HG03558 (cell line): ENCODE data around the gene ESR1.
"Not testable (repeated sequence)": the region's sequence is repeated elsewhere in the genome, so short reads cannot be mapped to it uniquely, and the experiment has no call there.

ENCODE experiments used
- ATAC-seq: cut with Tn5 transposase; IDR thresholded peaks from one replicate; pipeline ENCODE4 v1.9.1; 2021; ENCODE audit warnings: moderate number of reproducible peaks; ENCODE audit not compliant: unreplicated experiment; ENCODE audit errors: extremely low read depth

Gene ESR1

DNA sequence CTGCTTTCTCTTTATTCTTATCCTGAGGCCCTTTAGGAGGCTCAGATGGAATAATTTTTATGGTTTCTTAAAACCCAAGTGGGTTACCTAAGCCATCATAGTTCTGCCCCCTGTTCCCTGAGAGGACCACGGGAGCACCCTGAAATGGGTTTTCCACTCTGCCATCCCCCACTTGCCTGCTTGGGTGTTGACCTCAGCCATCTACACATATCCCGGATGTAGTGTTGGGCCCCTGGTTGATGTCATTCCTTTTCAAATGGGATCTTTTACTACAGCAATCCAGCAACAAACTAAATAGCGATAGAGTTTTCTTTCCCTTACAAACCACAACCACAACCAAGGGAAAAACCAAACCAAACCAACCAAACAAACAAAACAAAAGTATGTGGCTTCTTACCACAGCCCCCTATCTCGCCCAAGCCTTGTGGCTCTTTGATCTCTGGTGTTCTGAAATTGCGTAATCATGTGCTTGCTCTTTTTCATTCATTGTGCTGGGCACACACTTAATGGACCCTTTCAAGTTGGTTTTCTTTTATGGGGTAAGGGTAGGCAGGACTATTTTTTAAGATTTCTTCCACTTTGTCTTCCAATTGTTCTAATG lies 154.9 kb downstream of the ESR1 start:
- no peak for ATAC-seq

DNA sequence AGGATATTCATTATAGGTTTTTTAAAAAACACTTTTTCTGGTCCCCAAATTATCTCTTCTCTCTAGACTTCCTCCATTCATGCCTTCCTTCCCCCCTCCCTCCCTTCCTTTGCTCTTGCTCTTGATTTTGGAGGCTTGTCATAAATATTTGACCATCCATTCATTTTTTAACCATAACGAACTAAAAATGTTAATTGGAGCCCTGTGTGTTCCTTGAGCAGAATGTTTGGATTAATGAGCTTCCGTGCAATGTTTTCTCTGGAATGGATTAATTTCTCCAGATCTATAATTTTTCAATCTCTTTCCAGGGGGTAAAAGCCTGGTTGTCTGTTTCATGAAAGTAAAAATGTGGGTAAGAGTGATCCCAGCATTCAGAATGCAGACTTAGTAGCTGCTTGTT lies 155.5 kb downstream of the ESR1 start:
- no peak for ATAC-seq

DNA sequence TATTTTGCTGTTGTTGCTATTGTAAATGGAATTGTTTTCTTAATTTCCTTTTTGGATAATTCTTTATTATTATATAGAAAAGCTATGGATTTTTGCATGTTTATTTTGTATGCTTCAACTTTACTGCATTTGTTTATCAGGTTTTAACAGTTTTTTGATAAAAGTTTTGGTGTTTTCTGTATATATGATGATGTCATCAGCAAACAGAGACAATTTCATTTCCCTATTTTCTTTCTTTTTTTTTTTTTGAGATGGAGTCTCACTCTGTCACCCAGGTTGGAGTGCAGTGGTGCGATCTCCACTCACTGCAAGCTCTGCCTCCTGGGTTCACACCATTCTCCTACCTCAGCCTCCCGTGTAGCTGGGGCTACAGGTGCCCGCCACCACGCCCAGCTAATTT lies 156.9 kb downstream of the ESR1 start:
- not testable (repeated sequence) for ATAC-seq

DNA sequence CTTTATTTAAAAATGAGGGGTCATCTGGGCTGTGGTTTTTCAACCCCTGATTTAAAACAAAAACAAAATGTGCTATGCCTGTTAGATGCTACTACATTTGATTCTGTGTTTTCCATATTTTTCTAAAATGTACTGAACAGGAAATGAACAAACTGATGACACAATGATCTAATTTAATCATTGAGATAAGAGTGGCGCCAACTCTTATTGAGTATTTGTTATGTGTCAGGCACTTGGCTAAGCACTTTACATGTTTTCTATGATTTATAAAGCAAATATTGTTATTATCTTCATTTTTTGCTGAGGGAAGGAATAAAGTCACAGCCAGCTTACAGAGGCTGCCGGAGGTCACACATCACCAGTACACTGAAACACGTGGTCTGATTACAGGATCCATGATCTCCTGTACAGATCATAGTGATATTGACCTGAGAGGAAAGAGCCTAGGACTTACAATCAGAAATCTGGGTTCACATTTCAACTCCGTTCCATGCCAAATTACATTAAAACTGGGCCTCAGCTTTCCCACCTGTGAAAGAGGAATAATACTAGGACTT lies 166.7 kb downstream of the ESR1 start:
- no peak for ATAC-seq

DNA sequence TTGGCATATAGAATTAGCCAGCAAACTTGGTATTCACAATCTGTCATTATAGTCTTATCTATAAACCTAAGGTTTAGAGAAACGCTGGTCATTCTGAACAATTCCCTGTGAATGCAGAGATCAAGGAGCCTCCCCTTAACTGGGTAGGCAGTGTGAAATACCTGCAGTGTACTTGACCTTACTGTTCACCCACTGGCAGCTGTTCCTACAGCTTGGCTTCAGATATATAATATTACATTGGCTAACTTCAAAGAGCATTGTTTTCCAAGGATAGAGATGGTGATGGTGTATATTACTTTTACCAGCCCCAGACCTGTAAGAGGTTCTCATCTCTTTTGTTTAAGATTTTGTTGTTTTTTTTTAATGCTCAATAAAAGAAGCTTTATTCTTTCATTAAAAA lies 168.3 kb downstream of the ESR1 start:
- no peak for ATAC-seq

DNA sequence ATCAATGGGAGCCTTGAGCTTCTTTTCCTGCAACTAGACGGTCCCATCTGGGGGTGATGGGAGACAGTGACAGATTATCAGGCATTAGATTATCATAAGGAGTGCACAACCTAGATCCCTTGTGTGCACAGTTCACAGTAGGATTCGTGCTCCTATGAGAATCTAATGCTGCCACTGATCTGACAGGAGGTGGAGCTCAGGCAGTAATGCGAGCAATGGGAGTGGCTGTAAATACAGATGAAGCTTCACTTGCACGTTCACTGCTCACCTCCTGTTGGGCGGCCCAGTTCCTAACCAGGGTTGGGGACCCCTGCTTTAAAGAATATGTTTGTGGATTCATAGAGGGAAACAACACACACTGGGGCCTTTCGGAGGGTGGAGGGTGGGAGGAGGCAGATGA lies 180.7 kb downstream of the ESR1 start:
- ATAC-seq, result not testable (repeated sequence)

DNA sequence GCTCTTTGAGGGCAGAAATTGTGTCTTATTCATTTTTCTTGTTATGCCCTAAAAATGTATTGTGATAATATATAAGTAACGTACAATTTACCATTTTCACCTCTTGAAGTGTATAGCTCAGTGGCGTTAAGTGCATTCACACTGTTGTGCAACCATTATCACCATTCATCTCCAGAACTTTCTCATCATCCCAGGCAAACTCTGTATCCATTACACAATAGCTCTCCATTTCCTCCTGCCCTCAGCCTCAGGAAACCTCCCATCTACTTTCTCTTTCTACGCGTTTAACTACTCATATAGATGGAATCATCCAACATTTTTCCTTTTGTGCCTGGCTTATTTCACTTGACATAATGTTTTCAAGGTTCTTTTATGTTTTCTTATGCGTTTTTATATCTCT lies 184.6 kb downstream of the ESR1 start:
- ATAC-seq, result no peak

DNA sequence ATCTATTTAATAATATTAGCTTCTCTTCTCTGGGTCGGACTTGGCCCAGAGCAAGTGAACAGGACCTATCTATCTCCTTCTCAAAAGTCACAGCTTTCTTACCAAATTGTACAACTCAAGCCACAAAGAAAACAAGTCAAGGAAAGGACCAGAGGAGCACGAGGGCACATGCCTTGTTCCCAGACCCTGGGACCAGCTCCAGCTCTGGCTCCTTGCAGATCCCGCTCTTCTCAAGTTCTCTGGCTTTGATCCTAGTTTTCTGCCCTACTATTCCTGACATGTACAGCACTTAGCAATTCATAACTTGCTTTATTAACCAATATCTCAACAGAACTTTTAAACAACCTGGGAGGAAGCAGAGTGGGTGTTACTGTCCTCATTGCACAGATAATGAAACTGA lies 185.9 kb downstream of the ESR1 start:
- no peak for ATAC-seq

DNA sequence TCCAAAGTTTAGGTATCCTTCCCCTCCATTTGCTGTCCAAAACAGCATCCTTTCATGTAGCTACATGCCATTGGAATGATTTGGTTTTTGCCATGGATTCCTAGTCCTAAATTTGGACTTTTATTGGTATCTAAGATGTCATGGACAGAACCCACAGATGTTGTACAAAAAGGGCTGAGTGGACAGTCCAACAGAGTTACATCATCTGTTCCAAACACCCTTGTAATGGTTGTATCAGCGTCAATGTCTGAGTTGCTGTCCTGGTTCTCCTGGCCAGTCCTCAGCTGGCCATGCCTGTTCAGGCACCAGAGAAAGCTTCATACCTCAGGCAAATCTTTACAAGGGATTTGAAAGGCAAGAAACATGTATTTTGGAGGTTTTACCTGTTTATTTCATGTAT lies 191.3 kb downstream of the ESR1 start:
- ATAC-seq, result no peak

DNA sequence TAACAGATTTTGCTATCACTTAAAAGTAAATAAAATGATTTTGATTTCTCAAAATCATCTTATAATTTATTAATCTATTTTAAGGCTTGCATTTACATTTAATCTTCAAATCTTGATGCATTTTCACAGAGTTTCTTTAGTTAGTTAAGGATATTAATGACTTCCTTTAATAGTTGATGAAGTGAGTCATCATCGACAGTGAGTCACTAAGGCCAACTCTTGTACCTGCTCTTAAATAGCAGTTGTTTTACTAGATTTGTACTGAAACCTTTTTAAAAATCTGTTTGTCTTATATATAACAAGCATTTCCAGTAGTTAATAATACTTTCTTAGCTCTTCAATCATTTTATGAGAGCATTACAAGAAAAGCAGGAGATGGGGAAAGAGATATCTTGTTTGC lies 191.7 kb downstream of the ESR1 start:
- ATAC-seq, result no peak

DNA sequence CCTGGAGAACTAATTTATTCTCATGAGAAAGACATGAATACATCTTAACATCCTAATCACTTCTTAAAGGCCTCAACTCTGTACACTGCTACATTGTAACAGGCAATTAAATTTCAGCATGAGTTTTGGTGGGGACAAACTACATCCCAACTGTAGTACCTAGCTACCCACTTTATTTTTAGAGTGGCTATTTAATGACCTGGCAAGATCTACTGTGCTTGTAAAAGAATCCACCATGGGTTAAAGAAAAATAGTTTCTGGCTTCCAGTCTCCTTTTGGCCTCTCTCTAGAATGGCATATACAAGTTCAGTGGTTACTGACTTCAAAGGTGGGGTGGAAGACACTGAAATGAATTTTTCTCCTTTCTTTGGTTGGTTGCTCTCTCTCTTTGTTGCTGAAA lies 193.9 kb downstream of the ESR1 start:
- ATAC-seq, result no peak

DNA sequence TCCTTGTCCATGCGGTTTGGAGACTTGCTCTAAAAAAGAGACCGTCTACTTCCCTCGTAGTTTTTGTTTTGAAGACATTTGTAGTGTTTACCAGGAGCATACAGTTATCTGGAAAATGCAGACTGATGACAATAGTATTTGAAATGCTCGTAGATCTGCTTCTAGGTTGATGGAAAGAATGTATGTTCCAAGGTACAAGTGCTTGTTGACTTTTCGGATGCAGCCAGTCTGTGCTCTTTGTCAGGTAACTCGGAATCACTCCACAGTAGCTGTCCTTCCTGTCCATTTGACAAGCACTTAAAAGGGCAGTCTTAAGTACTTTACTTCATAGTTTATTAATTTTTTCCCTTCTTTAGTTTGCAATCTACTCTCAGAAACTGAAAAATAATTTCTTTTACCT lies 194.8 kb downstream of the ESR1 start:
- no peak for ATAC-seq

DNA sequence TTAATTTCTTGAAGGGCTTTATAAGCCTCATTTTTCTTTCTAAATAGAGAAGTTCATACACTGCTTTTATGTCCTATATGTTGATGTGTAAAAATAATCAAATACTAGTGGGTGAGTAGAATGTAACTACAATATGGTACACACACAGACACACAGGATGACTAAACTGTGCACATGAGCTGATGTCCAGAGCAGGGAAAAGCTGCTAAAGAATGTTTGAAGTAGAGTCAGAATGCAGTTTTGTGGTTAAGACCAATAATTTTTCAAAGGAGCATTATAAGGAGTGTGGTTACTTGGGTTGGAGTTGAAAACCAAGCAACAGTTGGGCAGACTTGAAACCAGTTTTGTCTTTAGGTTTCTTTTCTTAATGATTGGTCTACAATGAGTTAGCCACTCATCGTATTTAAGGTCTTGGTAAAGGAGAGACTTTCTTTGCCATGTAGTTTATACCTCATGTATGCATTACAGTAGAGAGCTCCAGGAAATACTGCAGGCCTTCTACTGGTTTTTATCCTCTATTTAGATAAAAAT lies 196.6 kb downstream of the ESR1 start:
- no peak for ATAC-seq

DNA sequence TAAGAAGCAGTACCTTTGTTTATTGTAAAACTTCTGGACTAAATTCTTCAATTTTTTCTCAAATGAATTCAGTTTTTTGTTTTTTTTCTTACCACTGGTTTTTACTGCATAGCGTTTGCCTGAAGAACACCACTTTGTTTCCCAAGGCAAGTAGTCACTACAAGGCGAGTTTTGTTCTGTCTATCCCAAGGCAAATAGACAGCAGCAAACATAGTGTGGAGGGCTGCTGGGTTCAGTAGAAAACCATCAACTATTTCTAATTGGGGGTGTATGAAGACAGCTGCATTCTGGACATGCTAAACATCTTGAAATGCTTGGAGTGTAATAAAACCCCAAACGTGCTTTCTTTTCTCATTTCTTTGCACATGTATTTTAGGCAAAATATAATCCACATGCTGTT lies 197.4 kb downstream of the ESR1 start:
- ATAC-seq, result no peak

DNA sequence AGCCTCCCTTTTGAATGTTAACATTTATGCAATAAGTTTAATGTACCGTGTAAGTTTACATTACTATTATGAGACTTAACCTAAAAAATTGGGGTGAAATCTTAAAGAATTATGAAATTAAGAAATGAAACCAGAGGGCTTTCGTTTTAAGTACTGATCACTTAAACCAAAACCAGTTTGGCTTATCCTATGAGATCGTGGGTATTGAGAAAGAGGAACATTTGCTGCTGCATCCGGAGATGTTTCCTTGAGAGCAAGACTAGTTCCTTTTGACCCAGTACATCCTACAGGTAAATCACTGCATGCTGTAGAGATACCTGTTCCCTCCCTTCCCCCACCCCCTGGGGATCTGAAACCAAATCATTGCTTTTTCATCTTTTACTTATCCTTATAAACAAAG lies 201.3 kb downstream of the ESR1 start:
- ATAC-seq, result no peak

DNA sequence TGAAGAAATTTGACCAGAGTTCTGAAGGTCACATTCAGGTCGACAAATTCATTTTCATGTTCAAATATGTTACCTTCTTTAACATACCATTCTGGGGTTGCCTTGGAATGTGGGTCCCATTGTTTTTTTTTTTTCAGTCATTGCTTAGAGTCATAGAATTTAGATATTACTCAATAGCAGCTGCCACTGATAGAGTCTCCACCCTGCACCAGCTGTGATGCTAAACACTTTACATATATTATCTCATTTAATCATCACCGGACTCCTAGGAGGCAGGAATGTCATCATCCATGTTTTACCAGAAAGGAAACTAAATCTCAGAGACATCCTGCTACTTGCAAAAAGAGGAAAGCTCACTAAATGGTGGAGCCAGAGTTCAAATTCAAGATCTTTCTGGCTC lies 204.7 kb downstream of the ESR1 start:
- ATAC-seq, result no peak

DNA sequence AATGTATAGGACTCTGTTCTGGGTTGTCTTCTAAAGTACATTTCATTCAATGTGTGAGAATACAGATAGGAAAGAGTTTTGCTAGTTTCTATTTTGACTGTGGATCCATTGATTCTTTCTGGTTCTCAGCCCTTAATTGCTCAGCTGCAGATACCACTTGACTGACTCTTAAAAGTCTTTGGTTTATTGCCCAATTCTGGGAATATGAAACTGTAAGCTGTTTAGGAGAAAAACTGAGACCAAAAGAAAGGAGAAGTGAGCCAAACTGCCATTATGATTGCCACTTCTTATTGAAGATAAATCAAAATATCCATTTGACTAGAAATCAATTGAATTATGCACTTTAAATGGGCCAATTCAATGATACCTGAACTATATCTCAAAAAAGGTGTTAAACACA lies 211.4 kb downstream of the ESR1 start:
- no peak for ATAC-seq

DNA sequence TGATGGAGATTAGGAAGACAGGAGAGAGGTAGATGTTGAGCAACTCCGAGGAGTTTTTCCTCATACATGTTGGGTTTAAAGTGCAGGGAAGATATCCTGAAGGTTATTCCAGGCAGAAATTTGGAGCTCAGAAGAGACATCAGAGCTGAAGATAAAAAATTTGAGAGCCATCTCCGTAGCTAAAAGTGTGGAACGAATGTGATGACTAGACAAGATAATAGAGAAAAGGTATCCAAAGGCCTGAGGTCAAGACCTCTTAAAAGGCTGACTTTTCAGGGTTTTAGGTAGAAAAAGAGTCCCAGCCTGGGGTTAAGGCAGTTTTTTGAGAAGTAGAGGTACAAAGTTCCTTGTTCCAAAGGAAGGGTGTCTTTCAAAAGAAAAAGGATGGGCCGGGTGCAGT lies 214.8 kb downstream of the ESR1 start:
- no peak for ATAC-seq

DNA sequence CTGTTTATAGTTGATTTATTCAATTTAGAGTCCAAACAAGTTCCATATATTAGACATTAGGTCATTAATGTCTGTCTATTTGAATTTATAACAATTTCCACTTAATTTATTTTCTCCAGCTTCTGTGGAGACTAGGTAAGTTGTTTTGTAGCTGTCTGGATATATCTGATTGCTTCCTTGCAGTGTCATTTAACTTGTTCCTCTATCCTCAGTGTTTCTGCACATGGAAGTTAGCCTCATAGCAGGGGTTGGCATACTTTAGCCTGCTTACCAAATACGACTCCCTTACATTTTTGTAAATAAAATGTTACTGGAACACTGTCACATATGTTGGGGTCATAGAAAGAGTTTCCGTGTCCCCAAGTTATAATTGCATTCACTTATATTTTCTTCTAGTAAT lies 216.1 kb downstream of the ESR1 start:
- ATAC-seq, result no peak

DNA sequence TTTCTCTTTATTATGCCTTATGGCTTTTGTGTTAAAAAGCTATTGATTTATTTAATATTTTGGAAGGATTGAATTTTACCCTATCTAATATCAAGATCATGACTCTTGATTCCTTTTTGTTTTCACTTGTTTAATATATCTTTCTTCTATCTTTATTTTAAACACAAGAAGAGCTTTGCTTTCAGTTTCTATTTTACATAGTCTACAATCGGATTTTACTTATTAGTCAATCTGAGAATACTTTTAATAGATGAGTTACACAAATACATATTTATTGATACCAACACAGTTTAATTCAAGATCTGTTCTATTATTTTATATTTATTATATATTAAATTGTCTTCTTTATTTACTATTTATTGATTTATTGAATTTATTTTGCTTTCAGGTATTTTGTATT lies 218.8 kb downstream of the ESR1 start:
- ATAC-seq, result no peak

DNA sequence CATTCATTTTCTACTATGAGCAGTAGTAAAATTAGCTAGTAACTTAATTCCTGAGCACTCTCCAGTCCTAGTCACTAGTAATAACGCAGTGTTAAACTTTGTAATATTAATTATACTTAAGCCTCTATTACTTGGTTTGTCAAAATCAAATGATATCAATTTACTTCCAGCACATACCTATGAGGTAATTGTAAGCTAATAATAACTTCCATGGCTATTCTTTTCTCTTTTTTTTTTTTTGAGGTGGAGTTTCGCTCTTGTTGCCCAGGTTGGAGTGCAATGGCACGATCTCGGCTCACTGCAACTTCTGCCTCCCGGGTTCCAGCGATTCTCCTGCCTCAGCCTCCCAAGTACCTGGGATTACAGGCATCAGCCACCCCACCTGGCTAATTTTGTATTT lies 219.3 kb downstream of the ESR1 start:
- ATAC-seq, result not testable (repeated sequence)

DNA sequence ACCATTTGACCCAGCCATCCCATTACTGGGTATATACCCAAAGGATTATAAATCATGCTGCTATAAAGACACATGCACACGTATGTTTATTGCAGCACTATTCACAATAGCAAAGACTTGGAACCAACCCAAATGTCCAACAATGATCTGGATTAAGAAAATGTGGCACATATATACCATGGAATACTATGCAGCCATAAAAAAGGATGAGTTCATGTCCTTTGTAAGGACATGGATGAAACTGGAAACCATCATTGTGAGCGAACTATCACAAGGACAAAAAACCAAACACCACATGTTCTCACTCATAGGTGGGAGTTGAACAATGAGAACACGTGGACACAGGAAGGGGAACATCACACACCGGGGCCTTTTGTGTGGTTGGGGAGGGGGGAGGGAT lies 226.3 kb downstream of the ESR1 start:
- not testable (repeated sequence) for ATAC-seq
